Neural progenitor cell (in vitro differentiated cells): ENCODE measurements around the gene TCP10L. TPM values are rescaled to one million over a fixed set of nuclear protein-coding genes. Genes with fewer than 3 reads are reported as not detected.

Experiments used
- DNase-seq: peaks from one replicate; pipeline ENCODE4 v3.0.0-alpha.2; 2016; ENCODE audit warnings: low spot score
- H2AFZ ChIP-seq: fragments of 200-600 bp; sonication (generic); replicated peaks from 2 replicates; pipeline ENCODE4 v1.6.1; 2016; ENCODE audit warnings: antibody characterized with exemption
- H3F3A ChIP-seq: fragments of 200-600 bp; sonication (generic); 2 replicates; pipeline ENCODE4 v1.6.1; 2016; ENCODE audit warnings: antibody characterized with exemption, low read depth
- H3K27ac ChIP-seq: fragments of 200-600 bp; sonication (generic); 2 replicates; pipeline ENCODE4 v1.5.1; 2016; ENCODE audit warnings: mild to moderate bottlenecking
- H3K27me3 ChIP-seq: fragments of 200-600 bp; sonication (generic); 2 replicates; pipeline ENCODE4 v1.6.1; 2016; ENCODE audit warnings: mild to moderate bottlenecking, moderate library complexity
- H3K36me3 ChIP-seq: fragments of 200-600 bp; sonication (generic); 2 replicates; pipeline ENCODE4 v1.5.1; 2016
- H3K4me1 ChIP-seq: fragments of 200-600 bp; sonication (generic); 2 replicates; pipeline ENCODE4 v1.6.1; 2016; ENCODE audit warnings: mixed run types
- H3K4me2 ChIP-seq: fragments of 200-600 bp; sonication (generic); 2 replicates; pipeline ENCODE4 v1.6.1; 2016
- H3K4me3 ChIP-seq: fragments of 200-600 bp; sonication (generic); 2 replicates; pipeline ENCODE4 v1.5.1; 2016
- H3K79me2 ChIP-seq: fragments of 200-600 bp; sonication (generic); 2 replicates; pipeline ENCODE4 v1.6.1; 2016; ENCODE audit warnings: low read depth
- H3K9ac ChIP-seq: fragments of 200-600 bp; sonication (generic); 2 replicates; pipeline ENCODE4 v1.6.1; 2016
- H3K9me3 ChIP-seq: fragments of 200-600 bp; sonication (generic); 2 replicates; pipeline ENCODE4 v1.5.1; 2016; ENCODE audit warnings: low read depth
- H4K20me1 ChIP-seq: fragments of 200-600 bp; sonication (generic); 2 replicates; pipeline ENCODE4 v1.6.1; 2016; ENCODE audit warnings: low read depth
- H3K27ac Mint-ChIP-seq: 3 replicates; pipeline ENCODE4 v1.8.0; 2021; ENCODE audit warnings: mixed read lengths
- H3K27me3 Mint-ChIP-seq: 2 replicates; pipeline ENCODE4 v1.8.0; 2022; ENCODE audit warnings: low read depth, mild to moderate bottlenecking, inconsistent platforms, moderate library complexity, mixed read lengths; ENCODE audit not compliant: insufficient read depth
- H3K36me3 Mint-ChIP-seq: 3 replicates; pipeline ENCODE4 v1.8.0; 2021; ENCODE audit warnings: mixed read lengths
- H3K4me1 Mint-ChIP-seq: 3 replicates; pipeline ENCODE4 v1.8.0; 2021; ENCODE audit warnings: mixed read lengths
- H3K4me3 Mint-ChIP-seq: 3 replicates; pipeline ENCODE4 v1.8.0; 2021; ENCODE audit warnings: mild to moderate bottlenecking, moderate library complexity, mixed read lengths
- H3K9me3 Mint-ChIP-seq: 3 replicates; pipeline ENCODE4 v1.8.0; 2020; ENCODE audit warnings: mixed read lengths
- CTCF ChIP-seq: fragments of 200-600 bp; sonication (generic); IDR thresholded peaks from 2 replicates; pipeline ENCODE4 v1.5.1; 2017; ENCODE audit warnings: antibody characterized with exemption, mild to moderate bottlenecking
- EZH2 ChIP-seq: fragments of 200-600 bp; sonication (generic); IDR thresholded peaks from 2 replicates; pipeline ENCODE4 v1.6.1; 2017; ENCODE audit warnings: antibody characterized with exemption, mild to moderate bottlenecking, moderate library complexity
- EZH2phosphoT487 ChIP-seq: fragments of 200-600 bp; sonication (generic); IDR thresholded peaks from 2 replicates; pipeline ENCODE4 v1.6.1; 2017; ENCODE audit warnings: antibody characterized with exemption
- total RNA-seq: library from RNA; depleted of rRNA; stranded (reverse); fragments of >200 nt; gene quantifications from 2 replicates; pipeline ENCODE4 v1.2.3, GENCODE V29; 2015; ENCODE audit warnings: low replicate concordance

The TCP10L gene
- total RNA-seq, 1 donor from 2014 or later, result 3.7 TPM

GRCh38 chr21:32580949-32581348 is 4.4 kb downstream of the TCP10L start:
- Mint-ChIP-seq H3K36me3 (no peaks in the 10 kb centered on the region), H3K4me3 (no peak overlapping the region), H3K27ac (no peak overlapping the region), H3K9me3 (no peaks in the 10 kb centered on the region), H3K27me3 (peaks cover 3% of the 10 kb centered on the region), H3K4me1 (peaks cover 6% of the 10 kb centered on the region)
- Histone ChIP-seq H3K4me2 (no peak overlapping the region), H3K4me1 (no peaks in the 10 kb centered on the region), H3K27ac (no peak overlapping the region), H3K79me2 (no peaks in the 10 kb centered on the region), H3K9me3 (no peaks in the 10 kb centered on the region), H2AFZ (no peak overlapping the region), H4K20me1 (no peaks in the 10 kb centered on the region), H3K27me3 (peaks cover 4% of the 10 kb centered on the region), H3K9ac (no peak overlapping the region), H3K4me3 (no peak overlapping the region), H3F3A (no peaks in the 10 kb centered on the region), H3K36me3 (no peaks in the 10 kb centered on the region)
- TF ChIP-seq EZH2phosphoT487 (no peak), EZH2 (no peak)
- DNase-seq, result no peak

- Histone ChIP-seq H3F3A (no peaks in the 10 kb centered on the region), H3K36me3 (no peaks in the 10 kb centered on the region), H4K20me1 (no peaks in the 10 kb centered on the region), H3K27ac (no peak overlapping the region), H3K79me2 (no peaks in the 10 kb centered on the region), H3K4me3 (no peak overlapping the region), H3K27me3 (peaks cover 4% of the 10 kb centered on the region), H2AFZ (peak overlapping the region; percentile 87), H3K4me2 (peak overlapping the region; percentile 9), H3K4me1 (no peaks in the 10 kb centered on the region), H3K9me3 (no peaks in the 10 kb centered on the region), H3K9ac (no peak overlapping the region)
- no peaks in the 10 kb centered on the region for H3K27me3 Mint-ChIP-seq
- H3K9me3 Mint-ChIP-seq, result no peaks in the 10 kb centered on the region
- H3K4me1 Mint-ChIP-seq, result peaks cover 6% of the 10 kb centered on the region
- peak; percentile 71 for DNase-seq
- no peak overlapping the region for H3K4me3 Mint-ChIP-seq
- TF ChIP-seq EZH2 (no peak), CTCF (peak; percentile 70), EZH2phosphoT487 (no peak)
- no peaks in the 10 kb centered on the region for H3K36me3 Mint-ChIP-seq
- no peak overlapping the region for H3K27ac Mint-ChIP-seq
Observed at GRCh38 chr21:32578107-32578691, 7.1 kb downstream of the TCP10L start.

- H3K4me1 Mint-ChIP-seq, result peaks cover 6% of the 10 kb centered on the region
- no peak overlapping the region for H3K27ac ChIP-seq
- no peaks in the 10 kb centered on the region for H3K36me3 Mint-ChIP-seq
- no peaks in the 10 kb centered on the region for H3K79me2 ChIP-seq
- no peaks in the 10 kb centered on the region for H3K9me3 Mint-ChIP-seq
- no peaks in the 10 kb centered on the region for H3F3A ChIP-seq
- TF ChIP-seq CTCF (no peak), EZH2 (no peak), EZH2phosphoT487 (no peak)
- no peak overlapping the region for H3K27ac Mint-ChIP-seq
- no peaks in the 10 kb centered on the region for H3K36me3 ChIP-seq
- no peak overlapping the region for H3K4me3 Mint-ChIP-seq
- H3K4me3 ChIP-seq, result no peak overlapping the region
- H3K4me2 ChIP-seq, result no peak overlapping the region
- no peaks in the 10 kb centered on the region for H3K27me3 Mint-ChIP-seq
- peaks cover 4% of the 10 kb centered on the region for H3K27me3 ChIP-seq
- no peak overlapping the region for H2AFZ ChIP-seq
- DNase-seq, result no peak
- no peaks in the 10 kb centered on the region for H3K9me3 ChIP-seq
- no peaks in the 10 kb centered on the region for H4K20me1 ChIP-seq
- no peak overlapping the region for H3K9ac ChIP-seq
- no peaks in the 10 kb centered on the region for H3K4me1 ChIP-seq
Observed at GRCh38 chr21:32576011-32576410, 9.3 kb downstream of the TCP10L start.
